Keratinocyte (primary cell): ENCODE results near the gene PRDX5. TPM values are rescaled to one million over a fixed set of nuclear protein-coding genes. Genes with fewer than 3 reads are reported as not detected.

Experiments used
- DNase-seq: peaks from one replicate; pipeline ENCODE4 v3.0.0-alpha.2; 2011; ENCODE audit warnings: low read depth, missing footprints, low spot score
- FAIRE-seq: peaks from 2 replicates; lab custom pipeline; 2011; peaks lifted over from hg19 to GRCh38; lab: Jason Lieb, UNC
- H2AFZ ChIP-seq: 2 replicates; pipeline ENCODE4 v1.6.0; 2012; ENCODE audit warnings: low read length, control low read depth, inconsistent platforms; ENCODE audit not compliant: control insufficient read depth
- H3K27ac ChIP-seq: 2 replicates; pipeline ENCODE4 v1.5.1; 2011; ENCODE audit warnings: low read length; ENCODE audit not compliant: control insufficient read depth, insufficient read depth
- H3K27me3 ChIP-seq: 3 replicates; pipeline ENCODE4 v1.6.0; 2011; ENCODE audit warnings: low read length; ENCODE audit not compliant: control insufficient read depth, insufficient read depth; ENCODE audit errors: extremely low read depth
- H3K36me3 ChIP-seq, 2 experiments: 2 replicates in 1 of 2; 3 replicates in 1 of 2; pipeline ENCODE4 v1.5.1; 2011; ENCODE audit warnings: low read length in 2 of 2, mild to moderate bottlenecking in 1 of 2; ENCODE audit not compliant: control insufficient read depth in 2 of 2, insufficient read depth in 2 of 2; ENCODE audit errors: extremely low read depth in 1 of 2
- H3K4me1 ChIP-seq: 3 replicates; pipeline ENCODE4 v1.5.1; 2011; ENCODE audit warnings: low read length; ENCODE audit not compliant: control insufficient read depth, insufficient read depth; ENCODE audit errors: extremely low read depth
- H3K4me2 ChIP-seq: 3 replicates; pipeline ENCODE4 v1.6.0; 2011; ENCODE audit warnings: low read depth, low read length; ENCODE audit not compliant: control insufficient read depth, insufficient read depth; ENCODE audit errors: extremely low read depth
- H3K4me3 ChIP-seq, 3 experiments: fragments of 200-600 bp in 1 of 3; sonication (generic) in 1 of 3; 2 replicates in 2 of 3; 3 replicates in 1 of 3; pipeline ENCODE4 v1.5.1; 2011 to 2016; ENCODE audit warnings: low read length in 3 of 3, mild to moderate bottlenecking in 3 of 3, control low read depth in 2 of 3, inconsistent platforms in 1 of 3, low read depth in 1 of 3, mixed read lengths in 1 of 3, mixed run types in 1 of 3, moderate library complexity in 1 of 3; ENCODE audit not compliant: control insufficient read depth in 2 of 3, insufficient read depth in 2 of 3; ENCODE audit errors: extremely low read depth in 1 of 3
- H3K79me2 ChIP-seq: 2 replicates; pipeline ENCODE4 v1.6.0; 2012; ENCODE audit warnings: low read length; ENCODE audit not compliant: control insufficient read depth, insufficient read depth
- H3K9ac ChIP-seq: 3 replicates; pipeline ENCODE4 v1.6.0; 2011; ENCODE audit warnings: low read length; ENCODE audit not compliant: control insufficient read depth, insufficient read depth; ENCODE audit errors: extremely low read depth
- H3K9me1 ChIP-seq: 3 replicates; pipeline ENCODE4 v1.6.0; 2011; ENCODE audit warnings: low read length; ENCODE audit not compliant: control insufficient read depth, insufficient read depth; ENCODE audit errors: extremely low read depth
- H3K9me3 ChIP-seq: 2 replicates; pipeline ENCODE4 v1.5.1; 2012; ENCODE audit warnings: low read depth, low read length; ENCODE audit not compliant: control insufficient read depth
- H4K20me1 ChIP-seq: 3 replicates; pipeline ENCODE4 v1.6.0; 2011; ENCODE audit warnings: low read length; ENCODE audit not compliant: control insufficient read depth, insufficient read depth; ENCODE audit errors: extremely low read depth
- CTCF ChIP-seq, 3 experiments: IDR thresholded peaks in 1 of 3; conservative IDR thresholded peaks in 1 of 3; optimal IDR thresholded peaks in 1 of 3; 2 replicates in 2 of 3; 3 replicates in 1 of 3; pipeline versions ENCODE3 to v1.5.1; 2011; ENCODE audit warnings: low read length in 3 of 3, mild to moderate bottlenecking in 3 of 3, moderate library complexity in 2 of 3, control low read depth in 1 of 3, inconsistent platforms in 1 of 3; ENCODE audit not compliant: insufficient read depth in 2 of 3; ENCODE audit errors: extremely low read depth in 1 of 3
- EZH2 ChIP-seq: IDR thresholded peaks from one replicate; pipeline ENCODE4 v1.6.1; 2012; ENCODE audit warnings: inconsistent platforms, mild to moderate bottlenecking, low read length, moderate library complexity
- dilution Hi-C: fragments of 300-500 bp; cut with MboI; formaldehyde crosslinking; loops from one replicate; pipeline ENCODE4 v1.7.0; 2020; ENCODE audit warnings: low sequenced_read_pairs; ENCODE audit not compliant: extremely low pct_ligation_motif_present
- polyA plus RNA-seq, 5 experiments: library from polyadenylated mRNA; depleted of rRNA in 3 of 5; stranded (reverse) in 3 of 5; stranded (forward) in 1 of 5; unstranded in 1 of 5; fragments of >200 nt; gene quantifications; 1 replicate in 1 of 5; 2 replicates in 3 of 5; 3 replicates in 1 of 5; pipeline versions ENCODE4 v1.2.1 to v1.2.3, GENCODE V29; 2011 to 2012; ENCODE audit warnings: missing spikeins in 2 of 5, low read depth in 1 of 5, low replicate concordance in 1 of 5

The PRDX5 gene
- polyA plus RNA-seq, 1 donor (not counting 4 experiments of a cell fraction or from before 2014, with no cell fraction given), result 590 TPM

GRCh38 chr11:64316672-64317324, 1.1 kb upstream of the PRDX5 start:
- TF ChIP-seq CTCF (optimal IDR thresholded peaks at IDR 0.05 in 1 of 3, IDR thresholded peaks at IDR 0.05 in 1 of 3, conservative IDR thresholded peaks at IDR 0.05 in 1 of 3; ENCODE audit: extremely low read depth in 1 of 3, insufficient read depth in 2 of 3, low read length in 3 of 3) (peak; percentile 43 to 46 (median 45)), EZH2 (no peak)
- Histone ChIP-seq H3K9me1 (no peaks in the 10 kb centered on the region), H3K79me2 (peaks cover 32% of the 10 kb centered on the region)

DNA sequence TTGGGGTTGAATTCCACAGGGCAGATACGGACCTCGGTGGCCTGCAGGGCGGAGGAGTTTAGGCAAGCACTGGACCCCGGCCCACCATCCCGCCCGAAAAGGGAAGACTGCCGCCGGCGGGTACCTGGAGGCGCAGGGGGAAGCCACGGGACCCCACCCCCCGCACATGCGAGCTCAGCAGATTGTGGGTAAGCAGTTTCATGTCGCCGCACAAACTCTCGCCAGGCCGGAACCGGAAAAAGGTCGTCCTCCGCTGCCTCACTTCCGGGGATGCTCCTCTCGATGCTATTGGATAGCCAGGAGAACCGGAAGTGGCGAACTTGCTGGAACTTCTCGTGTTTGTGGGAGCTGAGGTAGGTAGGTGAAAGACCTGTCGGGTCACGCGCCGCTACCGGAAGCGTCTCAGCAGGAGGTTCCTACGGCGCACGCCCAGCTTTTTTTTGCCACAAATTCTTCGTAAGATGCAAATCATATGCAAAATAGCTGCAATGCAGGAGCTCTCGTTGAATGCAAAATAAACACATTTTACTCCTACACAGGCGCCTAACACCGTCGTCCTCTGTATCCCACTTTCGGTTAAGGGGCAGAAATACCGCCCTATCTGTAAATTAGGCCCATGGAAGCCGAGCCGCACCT, 478 bp upstream of the PRDX5 start, which contains the start of gene TRMT112:
TRMT112 (minus strand) TSS at position 235 of the 636 bp plus-strand sequence; CDS start at position 202, 33 bp downstream.
- Histone ChIP-seq H2AFZ (peak within 1 kb of the TSS; percentile 23), H3K9me1 (peaks cover 2% of the 10 kb centered on the region), H3K9me3 (no peaks in the 10 kb centered on the region), H3K4me3 (peak within 1 kb of the TSS; percentile 56 to 83 (median 72)), H3K9ac (peak within 1 kb of the TSS; percentile 90), H3K79me2 (peaks cover 32% of the 10 kb centered on the region), H3K27ac (peak within 1 kb of the TSS; percentile 81), H3K36me3 (peaks cover 24 to 41% of the 10 kb centered on the region in 2 experiments), H3K27me3 (no peaks in the 10 kb centered on the region), H4K20me1 (no peaks in the 10 kb centered on the region), H3K4me2 (peak within 1 kb of the TSS; percentile 64), H3K4me1 (peaks cover 49% of the 10 kb centered on the region)
- TF ChIP-seq CTCF (optimal IDR thresholded peaks at IDR 0.05 in 1 of 3, IDR thresholded peaks at IDR 0.05 in 1 of 3, conservative IDR thresholded peaks at IDR 0.05 in 1 of 3; ENCODE audit: extremely low read depth in 1 of 3, insufficient read depth in 2 of 3, low read length in 3 of 3) (no peak), EZH2 (no peak)
- peak; percentile 94 for FAIRE-seq
- DNase-seq, result peak; percentile 97
- dilution Hi-C loops, result no loop called here

More at GRCh38 chr11:64316672-64317324, 1.1 kb upstream of the PRDX5 start:
- Histone ChIP-seq H3K4me3 (peak overlapping the region; percentile 56 to 73 (median 72)), H3K9ac (peak overlapping the region; percentile 90), H3K36me3 (peaks cover 22 to 35% of the 10 kb centered on the region in 2 experiments), H3K4me1 (peaks cover 45% of the 10 kb centered on the region), H3K27ac (peak overlapping the region; percentile 81), H3K9me3 (no peaks in the 10 kb centered on the region), H3K4me2 (peak overlapping the region; percentile 64), H2AFZ (no peak overlapping the region), H4K20me1 (no peaks in the 10 kb centered on the region), H3K27me3 (no peaks in the 10 kb centered on the region)
- dilution Hi-C loops, result no loop called here
- no peak for FAIRE-seq
- no peak for DNase-seq
